Stomach (tissue), 9 donors: Measurements from ENCODE around the gene LAMB4. TPM values are rescaled to one million over a fixed set of nuclear protein-coding genes. Genes with fewer than 3 reads are reported as not detected.

Source experiments
- DNase-seq, 2 donors: peaks; one replicate each; pipeline versions ENCODE4 v3.0.0 to v3.0.0-alpha.2; 2013 to 2019
- H3K27ac ChIP-seq, 5 donors: fragments of 200-600 bp in 4 of 5; sonication (generic) in 4 of 5; one replicate each; pipeline ENCODE4 v1.5.1; 2013 to 2019; ENCODE audit warnings: mild to moderate bottlenecking in 1 of 5, moderate library complexity in 1 of 5
- H3K27me3 ChIP-seq, 3 donors: fragments of 200-600 bp; sonication (generic); one replicate each; pipeline ENCODE4 v1.5.1; 2017 to 2019; ENCODE audit warnings: mixed run types in 1 of 3
- H3K36me3 ChIP-seq, 4 donors: fragments of 200-600 bp; sonication (generic); 1 replicate in 3 of 4; 2 replicates in 1 of 4; pipeline ENCODE4 v1.5.1; 2016 to 2019
- H3K4me1 ChIP-seq, 4 donors: fragments of 200-600 bp; sonication (generic); one replicate each; pipeline ENCODE4 v1.5.1; 2016 to 2019
- H3K4me3 ChIP-seq, 4 donors: fragments of 200-600 bp; sonication (generic) in 3 of 4; one replicate each; pipeline ENCODE4 v1.5.1; 2016 to 2019; ENCODE audit warnings: mild to moderate bottlenecking in 1 of 4
- H3K9me3 ChIP-seq, 4 donors: fragments of 200-600 bp; sonication (generic); one replicate each; pipeline ENCODE4 v1.5.1; 2016 to 2019
- EP300 ChIP-seq: sonication (generic); formaldehyde crosslinking; IDR thresholded peaks from one replicate; pipeline ENCODE4 v1.6.1; 2017; ENCODE audit warnings: antibody characterized with exemption
- POLR2A ChIP-seq, 4 donors: fragments of 450-650 bp; IDR thresholded peaks; one replicate each; pipeline ENCODE4 v1.6.1; 2016; ENCODE audit warnings: antibody characterized with exemption in 4 of 4, control low read depth in 2 of 4, mild to moderate bottlenecking in 1 of 4, moderate library complexity in 1 of 4
- POLR2AphosphoS5 ChIP-seq, 3 donors: sonication (generic); formaldehyde crosslinking; IDR thresholded peaks; one replicate each; pipeline ENCODE4 v1.6.1; 2016; ENCODE audit warnings: antibody characterized with exemption in 3 of 3
- WGBS, 5 donors: extraction: QIAGEN DNeasy Blood & Tissue Kit in 3 of 5; methylation state at CpG; one replicate each; pipeline versions ENCODE4 v1.1.5 to v1.1.7; 2013 to 2018; 5-methylcytosine and 5-hydroxymethylcytosine counted together
- intact Hi-C: fragments of 100-400 bp; cut with DNase I; formaldehyde crosslinking; loops from one replicate; pipeline ENCODE4 v1.15.1; 2023; ENCODE audit warnings: low total_unique reads
- polyA plus RNA-seq, 3 donors: library from polyadenylated mRNA; stranded (reverse); fragments of 200-250 nt; gene quantifications; one replicate each; pipeline ENCODE4 v1.2.3, GENCODE V29; 2013
- total RNA-seq, 5 donors: library from RNA; depleted of rRNA; stranded (reverse); fragments of >200 nt; gene quantifications; one replicate each; pipeline versions ENCODE4 v1.1.0 to v1.2.3, GENCODE V29; 2014 to 2016
- TF ChIP-seq, protein P1 (sequence below), 7 experiments: fragments of 450-650 bp in 4 of 7; fragments of 200-600 bp in 3 of 7; sonication (generic) in 3 of 7; IDR thresholded peaks; one replicate each; pipeline ENCODE4 v1.5.1; 2016 to 2019; ENCODE audit warnings: antibody characterized with exemption in 7 of 7, control low read depth in 2 of 7, mild to moderate bottlenecking in 1 of 7
- donor health status: healthy with polysubstance abuse.
- donor health status: Bipolar disorder and iron deficiency.
- donor health status: healthy.

Gene LAMB4
- total and polyA plus RNA-seq, 8 donors = under 0.01 to 8.5 (median 1.7) TPM; not detected in 2

DNA sequence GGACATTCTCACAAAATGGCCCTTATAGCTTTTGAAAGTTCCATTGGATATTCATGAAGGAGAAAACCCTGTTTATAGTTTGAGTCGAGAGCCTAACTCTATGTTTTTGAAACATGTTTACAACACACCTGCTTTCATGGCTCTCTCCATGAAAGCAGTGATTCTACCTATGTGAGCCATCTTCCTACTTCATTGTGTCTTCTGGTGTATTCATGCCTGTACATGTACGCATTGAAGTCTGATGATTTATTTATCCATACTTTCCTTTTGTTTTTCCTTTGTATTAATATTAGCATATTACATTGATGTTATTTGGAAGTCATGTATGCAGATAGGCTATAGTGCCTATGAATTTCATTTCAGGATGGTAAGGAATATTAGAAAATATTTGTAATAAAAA, 58.0 kb downstream of the LAMB4 start:
- H3K27me3 ChIP-seq = no peaks in the 10 kb centered on the region
- intact Hi-C loops = no loop called here
- no peaks in the 10 kb centered on the region for H3K4me1 ChIP-seq
- no peak overlapping the region for H3K27ac ChIP-seq
- H3K9me3 ChIP-seq = no peaks in the 10 kb centered on the region
- no peaks in the 10 kb centered on the region for H3K36me3 ChIP-seq
- DNase-seq = no peak
- TF ChIP-seq POLR2A (IDR thresholded peaks at IDR 0.05) = no peak
- TF ChIP-seq, protein P1, sequence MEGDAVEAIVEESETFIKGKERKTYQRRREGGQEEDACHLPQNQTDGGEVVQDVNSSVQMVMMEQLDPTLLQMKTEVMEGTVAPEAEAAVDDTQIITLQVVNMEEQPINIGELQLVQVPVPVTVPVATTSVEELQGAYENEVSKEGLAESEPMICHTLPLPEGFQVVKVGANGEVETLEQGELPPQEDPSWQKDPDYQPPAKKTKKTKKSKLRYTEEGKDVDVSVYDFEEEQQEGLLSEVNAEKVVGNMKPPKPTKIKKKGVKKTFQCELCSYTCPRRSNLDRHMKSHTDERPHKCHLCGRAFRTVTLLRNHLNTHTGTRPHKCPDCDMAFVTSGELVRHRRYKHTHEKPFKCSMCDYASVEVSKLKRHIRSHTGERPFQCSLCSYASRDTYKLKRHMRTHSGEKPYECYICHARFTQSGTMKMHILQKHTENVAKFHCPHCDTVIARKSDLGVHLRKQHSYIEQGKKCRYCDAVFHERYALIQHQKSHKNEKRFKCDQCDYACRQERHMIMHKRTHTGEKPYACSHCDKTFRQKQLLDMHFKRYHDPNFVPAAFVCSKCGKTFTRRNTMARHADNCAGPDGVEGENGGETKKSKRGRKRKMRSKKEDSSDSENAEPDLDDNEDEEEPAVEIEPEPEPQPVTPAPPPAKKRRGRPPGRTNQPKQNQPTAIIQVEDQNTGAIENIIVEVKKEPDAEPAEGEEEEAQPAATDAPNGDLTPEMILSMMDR (IDR thresholded peaks at IDR 0.05) = no peak
- no peak for TF ChIP-seq POLR2AphosphoS5 (IDR thresholded peaks at IDR 0.05)
- no peak for TF ChIP-seq EP300
- 88 to 96% (median 93%) methylated on average over 2 of the region's 2 CpGs for WGBS, 5 donors
- H3K4me3 ChIP-seq = no peak overlapping the region

DNA sequence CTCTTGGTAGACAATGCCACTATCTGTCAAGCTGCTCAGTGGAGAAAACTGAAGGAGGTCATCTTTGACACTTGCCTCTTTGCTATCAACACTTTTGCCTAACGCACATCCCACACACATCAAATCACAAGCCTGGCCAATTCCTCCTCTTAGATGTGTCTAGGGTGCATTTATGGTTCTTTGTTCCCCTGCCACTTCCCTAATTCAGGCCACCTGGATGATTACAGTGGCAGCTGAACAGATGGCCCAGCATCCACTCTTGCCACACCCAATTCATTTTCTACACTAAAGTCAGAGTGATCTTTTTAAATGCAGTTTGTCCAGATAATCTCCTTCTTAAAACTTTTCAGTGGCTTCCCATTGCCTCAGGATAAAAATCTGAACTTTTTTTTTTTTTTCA, 58.6 kb downstream of the LAMB4 start:
- 73 to 92% (median 85%) methylated on average over 1 of the region's 1 CpG for WGBS, 5 donors
- Histone ChIP-seq H3K27ac (no peak overlapping the region), H3K27me3 (no peaks in the 10 kb centered on the region), H3K4me1 (no peaks in the 10 kb centered on the region), H3K4me3 (no peak overlapping the region), H3K9me3 (no peaks in the 10 kb centered on the region), H3K36me3 (no peaks in the 10 kb centered on the region)
- TF ChIP-seq, protein P1 (IDR thresholded peaks at IDR 0.05) = no peak
- TF ChIP-seq EP300 (no peak), POLR2A (IDR thresholded peaks at IDR 0.05) (no peak), POLR2AphosphoS5 (IDR thresholded peaks at IDR 0.05) (no peak)
- no peak for DNase-seq
- intact Hi-C loops = no loop called here

DNA sequence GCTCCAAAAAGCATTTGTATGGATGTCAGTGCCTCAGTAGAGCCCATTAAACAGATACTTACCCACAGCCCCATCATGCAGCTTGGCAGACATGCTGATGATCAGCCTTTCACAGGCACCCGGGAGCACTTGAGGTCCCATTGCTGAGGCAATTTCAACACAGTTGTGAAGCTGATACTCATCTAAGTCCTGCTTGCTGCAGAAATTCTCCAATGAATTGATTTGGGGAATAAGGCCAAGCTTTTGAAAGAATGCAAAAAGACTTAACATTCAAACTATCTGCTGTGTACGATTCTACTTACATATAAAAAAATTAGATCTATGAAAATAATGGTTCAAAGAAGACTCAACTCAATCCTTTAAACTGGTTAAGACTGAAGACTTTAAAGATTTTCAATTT, 60.5 kb downstream of the LAMB4 start:
- Histone ChIP-seq H3K9me3 (no peaks in the 10 kb centered on the region), H3K27ac (no peak overlapping the region), H3K4me3 (no peak overlapping the region), H3K4me1 (no peaks in the 10 kb centered on the region), H3K36me3 (no peaks in the 10 kb centered on the region), H3K27me3 (no peaks in the 10 kb centered on the region)
- DNase-seq = no peak
- intact Hi-C loops = no loop called here
- TF ChIP-seq, protein P1 (IDR thresholded peaks at IDR 0.05) = no peak
- WGBS, 5 donors = 81 to 87% (median 84%) methylated on average over 2 of the region's 2 CpGs

DNA sequence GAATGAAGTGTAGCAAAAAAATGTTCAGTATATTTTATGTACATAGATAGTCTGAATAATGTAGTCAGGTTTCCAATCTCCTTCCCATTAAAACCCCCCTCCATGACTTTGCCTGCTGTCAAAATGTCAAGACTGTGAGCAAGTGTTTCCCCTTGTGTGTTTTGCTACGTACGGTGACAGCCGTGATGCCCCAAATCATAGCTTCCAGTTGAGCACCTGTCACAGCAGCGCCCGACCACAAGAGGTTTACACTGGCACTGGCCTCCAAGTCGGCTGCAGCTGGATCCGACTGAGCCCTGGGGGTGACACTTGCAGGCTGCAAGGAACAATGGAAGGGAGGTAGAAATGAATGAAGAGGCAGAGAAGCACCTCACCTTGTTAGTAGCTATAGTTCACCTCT, 62.3 kb downstream of the LAMB4 start:
- TF ChIP-seq, protein P1 (IDR thresholded peaks at IDR 0.05) = no peak
- TF ChIP-seq POLR2A (IDR thresholded peaks at IDR 0.05) = no peak
- no peak for TF ChIP-seq POLR2AphosphoS5 (IDR thresholded peaks at IDR 0.05)
- no peak for TF ChIP-seq EP300
- Histone ChIP-seq H3K36me3 (no peaks in the 10 kb centered on the region), H3K27me3 (no peaks in the 10 kb centered on the region), H3K9me3 (no peaks in the 10 kb centered on the region), H3K27ac (no peak overlapping the region), H3K4me3 (no peak overlapping the region), H3K4me1 (no peaks in the 10 kb centered on the region)
- no peak for DNase-seq
- WGBS, 5 donors = 83 to 98% (median 89%) methylated on average over 7 of the region's 7 CpGs
- intact Hi-C loops = no loop called here
